ENCODE data around the gene RIPPLY3. TPM values are rescaled to one million over a fixed set of nuclear protein-coding genes. Genes with fewer than 3 reads are reported as not detected.

The RIPPLY3 gene
- total RNA-seq, 1 donor from 2014 or later: 0.27 TPM

GRCh38 chr21:37063433-37063832 lies 56.9 kb downstream of the RIPPLY3 start:
- DNase-seq (ENCODE audit: extremely low spot score, unreplicated experiment): no peak
- no peak overlapping the region for H3K27ac Mint-ChIP-seq (ENCODE audit: unreplicated experiment)
- H3K27me3 Mint-ChIP-seq (ENCODE audit: unreplicated experiment): no peaks in the 10 kb centered on the region
- no peak for TF ChIP-seq CTCF (IDR thresholded peaks at IDR 0.05)
- peaks cover 34% of the 10 kb centered on the region for H3K4me1 Mint-ChIP-seq (ENCODE audit: unreplicated experiment)
- peaks cover 15% of the 10 kb centered on the region for H3K36me3 Mint-ChIP-seq (ENCODE audit: unreplicated experiment)
- no peak overlapping the region for H3K4me3 Mint-ChIP-seq (ENCODE audit: unreplicated experiment)
- no peaks in the 10 kb centered on the region for H3K9me3 Mint-ChIP-seq (ENCODE audit: unreplicated experiment)

GRCh38 chr21:37064841-37065240 lies 58.3 kb downstream of the RIPPLY3 start:
- Mint-ChIP-seq H3K27me3 (ENCODE audit: unreplicated experiment) (no peaks in the 10 kb centered on the region), H3K27ac (ENCODE audit: unreplicated experiment) (peak overlapping the region; percentile 2), H3K4me3 (ENCODE audit: unreplicated experiment) (no peak overlapping the region), H3K4me1 (ENCODE audit: unreplicated experiment) (peaks cover 28% of the 10 kb centered on the region), H3K36me3 (ENCODE audit: unreplicated experiment) (peaks cover 25% of the 10 kb centered on the region), H3K9me3 (ENCODE audit: unreplicated experiment) (no peaks in the 10 kb centered on the region)
- TF ChIP-seq CTCF (IDR thresholded peaks at IDR 0.05): no peak
- DNase-seq (ENCODE audit: extremely low spot score, unreplicated experiment): no peak

GRCh38 chr21:37065561-37066177 lies 59.2 kb downstream of the RIPPLY3 start:
- no peak for TF ChIP-seq CTCF (IDR thresholded peaks at IDR 0.05)
- H3K27me3 Mint-ChIP-seq (ENCODE audit: unreplicated experiment): no peaks in the 10 kb centered on the region
- peaks cover 26% of the 10 kb centered on the region for H3K4me1 Mint-ChIP-seq (ENCODE audit: unreplicated experiment)
- no peak overlapping the region for H3K27ac Mint-ChIP-seq (ENCODE audit: unreplicated experiment)
- peaks cover 29% of the 10 kb centered on the region for H3K36me3 Mint-ChIP-seq (ENCODE audit: unreplicated experiment)
- no peak overlapping the region for H3K4me3 Mint-ChIP-seq (ENCODE audit: unreplicated experiment)
- H3K9me3 Mint-ChIP-seq (ENCODE audit: unreplicated experiment): no peaks in the 10 kb centered on the region
- no peak for DNase-seq (ENCODE audit: extremely low spot score, unreplicated experiment)

Other genes starting within 250 kb of the RIPPLY3 start
- 26.7 and 27.3 TPM in 2 replicates for gene HLCS, start 40.0 kb upstream of the RIPPLY3 start, total RNA-seq
- gene PIGP, start 66.4 kb downstream of the RIPPLY3 start, total RNA-seq: 16.0 and 19.7 TPM in 2 replicates
- 242 and 252 TPM in 2 replicates for gene TTC3, start 66.6 kb downstream of the RIPPLY3 start, total RNA-seq

All from osteocyte (in vitro differentiated cells).